AG04450 (cell line): Measurements from ENCODE around the gene SCUBE3. TPM values are rescaled to one million over a fixed set of nuclear protein-coding genes. Genes with fewer than 3 reads are reported as not detected.

ENCODE experiments used
- CTCF ChIA-PET: fragments of 300-600, 350-600 bp; formaldehyde crosslinking; extraction: SDS; loops from one replicate; lab custom pipeline; 2022; ENCODE audit warnings: antibody characterized with exemption, inconsistent platforms; lab: Charles Lee
- POLR2A ChIA-PET: fragments of 350-600 bp; formaldehyde crosslinking; extraction: SDS; loops from one replicate; lab custom pipeline; 2021; ENCODE audit warnings: antibody characterized with exemption, inconsistent platforms; lab: Yijun Ruan, JAX
- DNase-seq: peaks from one replicate; pipeline ENCODE4 v3.0.0-alpha.2; 2011; ENCODE audit warnings: low read depth, low spot score
- H3K27ac ChIP-seq: one replicate; pipeline ENCODE4 v1.5.1; 2012; ENCODE audit warnings: low read depth, low read length, control low read depth
- H3K27me3 ChIP-seq: one replicate; pipeline ENCODE4 v1.6.0; 2012; ENCODE audit warnings: low read length; ENCODE audit not compliant: control insufficient read depth, insufficient read depth
- H3K4me3 ChIP-seq: 2 replicates; pipeline ENCODE4 v1.5.1; 2011; ENCODE audit warnings: mild to moderate bottlenecking, low read depth, low read length, control low read depth
- H3K9me3 ChIP-seq: 2 replicates; pipeline ENCODE4 v1.5.1; 2012; ENCODE audit warnings: low read length; ENCODE audit not compliant: control insufficient read depth, insufficient read depth
- CTCF ChIP-seq: IDR thresholded peaks from 2 replicates; pipeline ENCODE4 v1.5.1; 2011; ENCODE audit warnings: low read depth, low read length, control low read depth, inconsistent platforms
- polyA plus RNA-seq: library from polyadenylated mRNA; depleted of rRNA; stranded (reverse); fragments of >200 nt; gene quantifications from 2 replicates; pipeline ENCODE4 v1.2.3, GENCODE V29; 2011

Gene SCUBE3
- polyA plus RNA-seq, 1 experiment = 6.7 TPM

GRCh38 chr6:35259948-35260590 is 46.3 kb downstream of the SCUBE3 start:
- TF ChIP-seq CTCF = no peak
- ChIA-PET CTCF (interaction anchor here (1.5 to 5.6 kb wide), 3 partner anchors 19 to 208 kb away, joined by 4 to 48 read pairs (median 5); partner anchors contain the start of gene RPL10A), POLR2A (interaction anchor here (0.6 to 1.7 kb wide), 12 partner anchors 11 to 1032 kb away, joined by 3 to 12 read pairs (median 3); partner anchors contain the start of gene RPL10A)
- Histone ChIP-seq H3K4me3 (peak overlapping the region; percentile 97), H3K27me3 (no peaks in the 10 kb centered on the region), H3K9me3 (no peaks in the 10 kb centered on the region), H3K27ac (peak overlapping the region; percentile 1)
- DNase-seq = no peak

GRCh38 chr6:35260591-35261570 is 47.1 kb downstream of the SCUBE3 start:
- Histone ChIP-seq H3K9me3 (no peaks in the 10 kb centered on the region), H3K4me3 (peak overlapping the region; percentile 97), H3K27ac (no peak overlapping the region), H3K27me3 (no peaks in the 10 kb centered on the region)
- no peak for DNase-seq
- ChIA-PET POLR2A (no interaction called here), CTCF (no interaction called here)
- no peak for TF ChIP-seq CTCF

DNA sequence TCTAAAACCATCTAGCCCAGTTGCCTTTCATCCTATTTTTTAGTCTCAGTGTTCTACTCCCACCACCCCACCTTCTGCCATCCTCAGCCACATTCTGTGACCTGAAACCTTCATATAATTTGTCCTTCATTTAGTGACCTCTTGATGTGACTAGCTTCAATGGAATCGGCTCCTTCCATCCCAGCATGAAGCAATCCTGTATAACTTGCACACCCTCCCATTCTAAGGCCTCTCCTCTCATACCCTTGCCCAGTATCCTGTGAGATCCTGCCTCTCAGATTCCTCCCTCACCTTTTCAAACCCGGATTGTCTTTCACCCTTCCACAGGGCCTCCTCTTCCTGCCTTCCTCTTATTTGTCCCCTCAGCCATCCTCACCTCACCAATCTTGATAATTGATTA is 48.8 kb downstream of the SCUBE3 start:
- Histone ChIP-seq H3K27ac (no peak overlapping the region), H3K9me3 (no peaks in the 10 kb centered on the region), H3K27me3 (no peaks in the 10 kb centered on the region), H3K4me3 (no peak overlapping the region)
- ChIA-PET CTCF (no interaction called here), POLR2A (no interaction called here)
- no peak for DNase-seq
- TF ChIP-seq CTCF = no peak

DNA sequence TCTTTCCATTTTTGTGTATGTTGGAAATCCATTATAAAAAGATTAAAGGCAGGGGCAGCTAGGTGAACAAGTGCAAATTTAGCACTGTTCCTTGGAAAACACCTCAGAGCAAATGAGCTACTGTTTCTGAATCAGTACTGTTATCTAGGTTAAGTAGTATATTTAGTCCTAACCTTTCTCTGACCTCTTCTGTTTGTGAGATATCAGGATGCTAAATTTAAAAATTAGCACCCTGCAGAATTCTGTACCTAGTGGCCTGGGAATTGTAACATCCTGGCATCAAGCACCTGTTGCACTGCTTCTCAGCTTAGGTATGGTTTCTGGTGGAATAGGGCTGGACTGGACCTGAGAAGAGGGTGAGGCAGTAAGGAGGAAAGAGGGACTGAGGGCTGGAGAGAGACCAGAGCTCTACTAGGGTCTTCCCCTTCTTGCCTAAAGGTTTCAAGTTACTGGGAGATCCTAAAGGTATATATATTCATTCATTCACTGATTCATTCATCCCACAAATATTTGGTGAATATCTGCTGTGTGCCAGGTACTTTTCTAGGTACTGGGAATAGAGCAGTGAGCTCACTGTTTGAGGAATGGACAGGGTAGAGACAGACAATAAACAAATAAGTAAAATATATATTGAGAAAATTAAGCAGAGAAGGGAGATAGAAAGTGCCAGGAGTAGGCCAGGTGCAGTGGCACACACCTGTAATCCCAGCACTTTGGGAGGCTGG is 51.0 kb downstream of the SCUBE3 start:
- no peak overlapping the region for H3K27ac ChIP-seq
- no peak for DNase-seq
- POLR2A ChIA-PET = no interaction called here
- no peak for TF ChIP-seq CTCF
- no peak overlapping the region for H3K4me3 ChIP-seq
- CTCF ChIA-PET = interaction anchor here (0.6 to 0.8 kb wide), 2 partner anchors 9 to 151 kb away, joined by 3 read pairs; no protein-coding TSS in a partner anchor
- H3K9me3 ChIP-seq = no peaks in the 10 kb centered on the region
- H3K27me3 ChIP-seq = no peaks in the 10 kb centered on the region
